HepG2 (cell line): ENCODE results near the gene PARP3. TPM values are rescaled to one million over a fixed set of nuclear protein-coding genes. Genes with fewer than 3 reads are reported as not detected.

ENCODE experiments used
- AKAP8 ChIP-seq: sonication (generic); formaldehyde crosslinking; IDR thresholded peaks from 2 replicates; pipeline ENCODE4 v1.5.1; 2020; ENCODE audit warnings: mild to moderate bottlenecking, missing genetic modification reagents
- FOXP4 ChIP-seq: sonication (generic); formaldehyde crosslinking; IDR thresholded peaks from 2 replicates; pipeline ENCODE4 v1.4.0; 2020; ENCODE audit warnings: missing genetic modification reagents
- NFE2L1 ChIP-seq: sonication (generic); formaldehyde crosslinking; IDR thresholded peaks from 2 replicates; pipeline ENCODE4 v1.4.0; 2020; ENCODE audit warnings: missing genetic modification reagents, mild to moderate bottlenecking, borderline replicate concordance
- PATZ1 ChIP-seq: sonication (generic); formaldehyde crosslinking; IDR thresholded peaks from 2 replicates; pipeline ENCODE4 v1.4.0; 2020; ENCODE audit warnings: missing genetic modification reagents
- PRMT3 ChIP-seq: sonication (generic); formaldehyde crosslinking; IDR thresholded peaks from 2 replicates; pipeline ENCODE4 v1.8.1; 2022; ENCODE audit warnings: low read depth, mild to moderate bottlenecking, moderate library complexity, missing genetic modification reagents, borderline replicate concordance
- TFDP1 ChIP-seq: IDR thresholded peaks from 2 replicates; pipeline ENCODE4 v1.6.1; 2016; ENCODE audit warnings: missing compliant biosample characterization, missing genetic modification reagents, borderline replicate concordance
- ZBTB38 ChIP-seq: sonication (generic); formaldehyde crosslinking; IDR thresholded peaks from 2 replicates; pipeline ENCODE4 v1.5.1; 2020; ENCODE audit warnings: mild to moderate bottlenecking, missing genetic modification reagents
- ZBTB7A ChIP-seq: sonication (generic); formaldehyde crosslinking; IDR thresholded peaks from 2 replicates; pipeline ENCODE4 v1.8.0; 2022; ENCODE audit warnings: mild to moderate bottlenecking, missing genetic modification reagents
- ZNF160 ChIP-seq: sonication (generic); formaldehyde crosslinking; IDR thresholded peaks from 2 replicates; pipeline ENCODE4 v1.8.0; 2022; ENCODE audit warnings: mild to moderate bottlenecking, inconsistent platforms, missing genetic modification reagents
- ZNF24 ChIP-seq: fragments of 450-650 bp; IDR thresholded peaks from 2 replicates; pipeline ENCODE4 v1.6.1; 2017; ENCODE audit warnings: antibody characterized with exemption, mild to moderate bottlenecking
- ZNF382 ChIP-seq: sonication (generic); formaldehyde crosslinking; IDR thresholded peaks from 2 replicates; pipeline ENCODE4 v1.5.0; 2020; ENCODE audit warnings: missing genetic modification reagents, mild to moderate bottlenecking, borderline replicate concordance
- ZNF605 ChIP-seq: sonication (generic); formaldehyde crosslinking; IDR thresholded peaks from 2 replicates; pipeline ENCODE4 v1.8.0; 2022; ENCODE audit warnings: mild to moderate bottlenecking, missing genetic modification reagents
- ZNF761 ChIP-seq: sonication (generic); formaldehyde crosslinking; conservative IDR thresholded peaks from 2 replicates; pipeline ENCODE4 v1.4.0; 2020; ENCODE audit warnings: mild to moderate bottlenecking, missing genetic modification reagents
- ZNF768 ChIP-seq: sonication (generic); formaldehyde crosslinking; IDR thresholded peaks from 2 replicates; pipeline ENCODE4 v1.4.0; 2020; ENCODE audit warnings: missing genetic modification reagents
- ZNF800 ChIP-seq: sonication (generic); formaldehyde crosslinking; IDR thresholded peaks from 2 replicates; pipeline ENCODE4 v1.4.0; 2020; ENCODE audit warnings: missing genetic modification reagents
- ZSCAN30 ChIP-seq: sonication (generic); formaldehyde crosslinking; IDR thresholded peaks from 2 replicates; pipeline ENCODE4 v1.5.0; 2020; ENCODE audit warnings: mild to moderate bottlenecking, missing genetic modification reagents
- ZSCAN5A ChIP-seq: sonication (generic); formaldehyde crosslinking; IDR thresholded peaks from 2 replicates; pipeline ENCODE4 v1.8.0; 2022; ENCODE audit warnings: mild to moderate bottlenecking, missing genetic modification reagents, borderline replicate concordance
- polyA plus RNA-seq, 8 experiments: library from polyadenylated mRNA; depleted of rRNA in 3 of 8; stranded (reverse) in 7 of 8; unstranded in 1 of 8; fragments of >200 nt; fragmentation: Illumina TruSeq in 4 of 8; extraction: Trizol in 4 of 8; gene quantifications; 2 replicates each; pipeline versions ENCODE4 v1.2.1 to v1.2.3, GENCODE V29; 2011 to 2016; ENCODE audit warnings: low read depth in 4 of 8, missing spikeins in 1 of 8, mixed read lengths in 1 of 8; ENCODE audit not compliant: insufficient read depth in 1 of 8
- total RNA-seq, 5 experiments: library from RNA; depleted of rRNA; stranded (reverse); fragments of >200 nt; fragmentation: Illumina TruSeq; extraction: Trizol; gene quantifications; 2 replicates each; pipeline ENCODE4 v1.2.3, GENCODE V29; 2016; ENCODE audit warnings: low read depth in 1 of 5

PARP3 gene
- total and polyA plus RNA-seq, 2 of the 13 experiments (the other 11 are each of a cell fraction or from before 2014, with no cell fraction given) = 11.2 to 21.5 TPM

GRCh38 chr3:51974963-51975851, 33.0 kb downstream of the PARP3 start, which contains the start of gene ABHD14A (continued):
- TF ChIP-seq ZBTB38 (CRISPR knock-in tag) (peak; percentile 29; the same call in 1 of the 2 replicates), ZNF761 (CRISPR knock-in tag) (no peak), NFE2L1 (no peak), ZNF382 (CRISPR knock-in tag) (no peak), ZBTB7A (CRISPR knock-in tag) (no peak), ZSCAN30 (CRISPR knock-in tag) (no peak), TFDP1 (CRISPR knock-in tag) (peak; percentile 29; the same call in 1 of the 2 replicates), PATZ1 (peak; percentile 80), FOXP4 (CRISPR knock-in tag) (no peak), PRMT3 (CRISPR knock-in tag) (no peak), AKAP8 (CRISPR knock-in tag) (peak; percentile 76; the same call in 1 of the 2 replicates), ZNF24 (no peak), ZNF605 (peak; percentile 82; the same call in 1 of the 2 replicates), ZNF160 (CRISPR knock-in tag) (no peak), ZSCAN5A (CRISPR knock-in tag) (no peak), ZNF800 (CRISPR knock-in tag) (peak; percentile 16; the same call in 1 of the 2 replicates), ZNF768 (0 out of 2 replicates have a peak, but pooled peaks have one; percentile 14)
